MM.1S (cell line): ENCODE measurements around the gene CLTCL1.
"Not testable (repeated sequence)": the region's sequence is repeated elsewhere in the genome, so short reads cannot be mapped to it uniquely, and the experiment has no call there.

Experiments
- DNase-seq: peaks from one replicate; pipeline ENCODE4 v3.0.0-alpha.2; 2015
- H2AFZ ChIP-seq: fragments of 300-600 bp; sonication (generic); 2 replicates; pipeline ENCODE4 v1.6.0; 2016; ENCODE audit warnings: antibody characterized with exemption, low read length
- H3F3A ChIP-seq: fragments of 300-600 bp; sonication (generic); 2 replicates; pipeline ENCODE4 v1.6.1; 2016; ENCODE audit warnings: mild to moderate bottlenecking, antibody characterized with exemption, low read length, moderate library complexity, mixed read lengths; ENCODE audit not compliant: insufficient read depth
- H3K27ac ChIP-seq: fragments of 300-600 bp; sonication (generic); 2 replicates; pipeline ENCODE4 v1.5.1; 2016; ENCODE audit warnings: mild to moderate bottlenecking, low read length
- H3K27me3 ChIP-seq: fragments of 300-600 bp; sonication (generic); replicated peaks from 2 replicates; pipeline ENCODE4 v1.6.0; 2016; ENCODE audit warnings: low read length; ENCODE audit not compliant: insufficient read depth
- H3K36me3 ChIP-seq: fragments of 300-600 bp; sonication (generic); replicated peaks from 2 replicates; pipeline ENCODE4 v1.6.1; 2016; ENCODE audit warnings: mild to moderate bottlenecking, low read length, mixed read lengths; ENCODE audit not compliant: insufficient read depth
- H3K4me1 ChIP-seq: fragments of 300-600 bp; sonication (generic); 2 replicates; pipeline ENCODE4 v1.6.1; 2016; ENCODE audit warnings: low read length, mixed read lengths
- H3K4me2 ChIP-seq: fragments of 300-600 bp; sonication (generic); 2 replicates; pipeline ENCODE4 v1.6.0; 2016; ENCODE audit warnings: low read depth, low read length
- H3K4me3 ChIP-seq: fragments of 300-600 bp; sonication (generic); 2 replicates; pipeline ENCODE4 v1.5.1; 2016; ENCODE audit warnings: low read length, mixed read lengths
- H3K79me2 ChIP-seq: fragments of 300-600 bp; sonication (generic); 2 replicates; pipeline ENCODE4 v1.6.1; 2016; ENCODE audit warnings: mixed run types, low read length, mixed read lengths
- H3K9ac ChIP-seq: fragments of 300-600 bp; sonication (generic); 2 replicates; pipeline ENCODE4 v1.6.1; 2016; ENCODE audit warnings: low read length, mixed read lengths
- H3K9me2 ChIP-seq: fragments of 300-600 bp; sonication (generic); replicated peaks from 2 replicates; pipeline ENCODE4 v1.6.1; 2016; ENCODE audit warnings: mild to moderate bottlenecking, low read length, mixed read lengths; ENCODE audit not compliant: insufficient read depth
- H3K9me3 ChIP-seq: fragments of 300-600 bp; sonication (generic); replicated peaks from 2 replicates; pipeline ENCODE4 v1.6.1; 2016; ENCODE audit warnings: mild to moderate bottlenecking, low read length, mixed read lengths; ENCODE audit not compliant: insufficient read depth
- H4K20me1 ChIP-seq: fragments of 300-600 bp; sonication (generic); 2 replicates; pipeline ENCODE4 v1.6.1; 2016; ENCODE audit warnings: mild to moderate bottlenecking, low read length, moderate library complexity, mixed read lengths; ENCODE audit not compliant: insufficient read depth
- EZH2 ChIP-seq: fragments of 300-600 bp; sonication (generic); optimal IDR thresholded peaks from 2 replicates; pipeline ENCODE3; 2017; ENCODE audit warnings: low read depth, mild to moderate bottlenecking, antibody characterized with exemption, low read length, mixed read lengths
- EZH2phosphoT487 ChIP-seq: fragments of 300-600 bp; sonication (generic); IDR thresholded peaks from 2 replicates; pipeline ENCODE4 v1.6.1; 2018; ENCODE audit warnings: antibody characterized with exemption, low read length
- TF ChIP-seq, protein P1 (sequence below): fragments of 300-600 bp; sonication (generic); IDR thresholded peaks from 2 replicates; pipeline ENCODE4 v1.5.1; 2016; ENCODE audit warnings: antibody characterized with exemption, low read length, mixed read lengths

The CLTCL1 gene

GRCh38 chr22:19203834-19204233 is 87.7 kb downstream of the CLTCL1 start:
- Histone ChIP-seq H3K4me2 (no peak overlapping the region), H3K4me3 (no peak overlapping the region), H3K27ac (no peak overlapping the region), H4K20me1 (no peaks in the 10 kb centered on the region), H2AFZ (no peak overlapping the region), H3F3A (no peaks in the 10 kb centered on the region), H3K4me1 (no peaks in the 10 kb centered on the region), H3K27me3 (peaks cover 6% of the 10 kb centered on the region; the same call in 1 of the 2 replicates), H3K9ac (no peak overlapping the region), H3K9me2 (no peaks in the 10 kb centered on the region), H3K79me2 (no peaks in the 10 kb centered on the region), H3K9me3 (no peaks in the 10 kb centered on the region), H3K36me3 (no peaks in the 10 kb centered on the region)
- DNase-seq: no peak
- TF ChIP-seq, protein P1, sequence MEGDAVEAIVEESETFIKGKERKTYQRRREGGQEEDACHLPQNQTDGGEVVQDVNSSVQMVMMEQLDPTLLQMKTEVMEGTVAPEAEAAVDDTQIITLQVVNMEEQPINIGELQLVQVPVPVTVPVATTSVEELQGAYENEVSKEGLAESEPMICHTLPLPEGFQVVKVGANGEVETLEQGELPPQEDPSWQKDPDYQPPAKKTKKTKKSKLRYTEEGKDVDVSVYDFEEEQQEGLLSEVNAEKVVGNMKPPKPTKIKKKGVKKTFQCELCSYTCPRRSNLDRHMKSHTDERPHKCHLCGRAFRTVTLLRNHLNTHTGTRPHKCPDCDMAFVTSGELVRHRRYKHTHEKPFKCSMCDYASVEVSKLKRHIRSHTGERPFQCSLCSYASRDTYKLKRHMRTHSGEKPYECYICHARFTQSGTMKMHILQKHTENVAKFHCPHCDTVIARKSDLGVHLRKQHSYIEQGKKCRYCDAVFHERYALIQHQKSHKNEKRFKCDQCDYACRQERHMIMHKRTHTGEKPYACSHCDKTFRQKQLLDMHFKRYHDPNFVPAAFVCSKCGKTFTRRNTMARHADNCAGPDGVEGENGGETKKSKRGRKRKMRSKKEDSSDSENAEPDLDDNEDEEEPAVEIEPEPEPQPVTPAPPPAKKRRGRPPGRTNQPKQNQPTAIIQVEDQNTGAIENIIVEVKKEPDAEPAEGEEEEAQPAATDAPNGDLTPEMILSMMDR: no peak
- TF ChIP-seq EZH2 (no peak), EZH2phosphoT487 (no peak)

DNA sequence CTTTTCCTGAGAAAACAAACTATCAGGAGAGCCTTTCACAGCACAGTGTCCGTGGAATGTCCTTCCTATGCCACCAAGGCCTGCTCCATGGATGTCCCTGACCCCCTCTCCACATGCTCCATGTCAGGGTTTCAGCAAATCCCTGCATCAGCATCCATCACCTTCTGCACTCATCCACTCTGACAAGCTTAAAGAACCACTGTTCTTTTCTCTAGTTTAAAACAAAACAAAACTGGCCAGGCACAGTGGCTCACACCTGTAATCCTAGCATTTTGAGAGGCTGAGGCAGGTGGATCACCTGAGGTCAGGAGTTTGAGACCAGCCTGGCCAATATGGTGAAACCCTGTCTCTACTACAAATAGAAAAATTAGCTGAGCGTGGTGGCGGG is 88.7 kb downstream of the CLTCL1 start:
- not testable (repeated sequence) for H3K9ac ChIP-seq, H3K9me3 ChIP-seq, H3K4me3 ChIP-seq, H3K36me3 ChIP-seq, H3F3A ChIP-seq, DNase-seq, H2AFZ ChIP-seq, H3K9me2 ChIP-seq, H3K79me2 ChIP-seq, H3K27ac ChIP-seq, H3K4me1 ChIP-seq, H4K20me1 ChIP-seq, H3K4me2 ChIP-seq, H3K27me3 ChIP-seq

DNA sequence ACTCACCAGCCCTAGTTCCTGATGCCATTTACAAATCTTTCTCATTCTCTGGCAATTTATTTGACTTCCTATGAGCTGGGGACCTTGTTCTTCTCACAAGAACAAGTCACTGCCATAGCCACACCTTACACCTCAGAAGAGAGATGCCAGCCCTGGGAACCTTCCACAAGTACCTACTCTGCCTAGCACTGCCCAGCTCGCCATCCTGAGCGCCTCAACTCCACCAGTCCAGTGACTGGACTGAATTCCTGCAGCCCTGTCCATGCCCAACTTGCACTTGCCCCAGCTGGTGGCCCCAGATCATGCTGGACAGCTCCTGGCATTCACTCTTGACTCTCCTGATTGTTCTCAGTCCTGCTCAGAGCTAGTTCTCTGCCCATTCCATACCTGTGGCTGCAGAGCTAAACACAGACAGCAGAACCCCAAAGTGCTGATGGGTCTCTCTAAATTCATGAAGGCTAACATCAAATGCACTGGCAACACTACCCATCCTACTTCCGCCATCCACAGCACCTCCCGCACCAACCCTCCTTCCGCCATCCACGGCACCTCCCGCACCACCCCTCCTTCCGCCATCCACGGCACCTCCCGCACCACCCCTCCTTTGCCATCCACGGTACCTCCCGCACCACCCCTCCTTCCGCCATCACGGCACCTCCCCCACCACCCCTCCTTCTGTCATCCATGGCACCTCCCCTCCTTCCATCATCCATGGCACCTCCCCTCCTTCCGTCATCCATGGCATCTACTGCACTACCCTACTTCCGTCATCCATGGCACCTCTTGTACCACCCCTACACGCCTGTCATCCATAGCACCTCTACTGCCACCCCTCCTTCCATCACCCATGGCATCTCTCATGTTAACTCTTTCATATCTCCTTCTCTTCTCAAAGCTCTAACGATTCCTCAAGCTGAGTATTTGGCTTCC is 89.4 kb downstream of the CLTCL1 start:
- Histone ChIP-seq H3K27ac (no peak overlapping the region), H2AFZ (no peak overlapping the region), H3K4me2 (no peak overlapping the region), H3K9me2 (no peaks in the 10 kb centered on the region), H3F3A (no peaks in the 10 kb centered on the region), H3K4me1 (no peaks in the 10 kb centered on the region), H3K9ac (no peak overlapping the region), H4K20me1 (no peaks in the 10 kb centered on the region), H3K27me3 (peaks cover 6% of the 10 kb centered on the region; the same call in 1 of the 2 replicates), H3K4me3 (no peak overlapping the region), H3K9me3 (no peaks in the 10 kb centered on the region), H3K36me3 (no peaks in the 10 kb centered on the region), H3K79me2 (no peaks in the 10 kb centered on the region)
- no peak for DNase-seq
- TF ChIP-seq EZH2phosphoT487 (no peak), EZH2 (no peak)
- TF ChIP-seq, protein P1: no peak
